Kidney (tissue), 14 donors: ENCODE data around the gene AARSD1. TPM values are rescaled to one million over a fixed set of nuclear protein-coding genes. Genes with fewer than 3 reads are reported as not detected.

ENCODE experiments used
- DNase-seq, 5 donors: peaks; one replicate each; pipeline ENCODE4 v3.0.0-alpha.2; 2013 to 2020
- FAIRE-seq: peaks from 2 replicates; lab custom pipeline; 2012; peaks lifted over from hg19 to GRCh38; lab: Jason Lieb, UNC
- H3K27ac ChIP-seq, 2 donors: one replicate each; pipeline ENCODE4 v1.7.0; 2013; ENCODE audit warnings: low read depth in 2 of 2, low read length in 2 of 2, inconsistent platforms in 1 of 2
- H3K27me3 ChIP-seq: one replicate; pipeline ENCODE4 v1.7.1; 2013; ENCODE audit warnings: low read length, inconsistent platforms; ENCODE audit not compliant: control insufficient read depth, insufficient read depth
- H3K36me3 ChIP-seq, 3 donors: one replicate each; pipeline versions ENCODE4 v1.7.0 to v1.7.1; 2013; ENCODE audit warnings: low read length in 3 of 3, control low read depth in 1 of 3, inconsistent platforms in 1 of 3; ENCODE audit not compliant: insufficient read depth in 3 of 3, control insufficient read depth in 2 of 3
- H3K4me1 ChIP-seq, 3 donors: one replicate each; pipeline versions ENCODE4 v1.7.0 to v1.7.1; 2013; ENCODE audit warnings: low read length in 3 of 3, inconsistent platforms in 1 of 3, low read depth in 1 of 3; ENCODE audit not compliant: control insufficient read depth in 2 of 3, insufficient read depth in 2 of 3
- H3K4me3 ChIP-seq, 3 donors: one replicate each; pipeline versions ENCODE4 v1.7.0 to v1.8.1; 2013; ENCODE audit warnings: low read length in 3 of 3, control low read depth in 1 of 3, inconsistent platforms in 1 of 3
- H3K9ac ChIP-seq, 3 donors: one replicate each; pipeline versions ENCODE4 v1.7.0 to v1.7.1; 2013; ENCODE audit warnings: low read length in 3 of 3, control low read depth in 1 of 3, inconsistent platforms in 1 of 3
- H3K9me3 ChIP-seq, 3 donors: one replicate each; pipeline versions ENCODE4 v1.7.0 to v1.7.1; 2013; ENCODE audit warnings: low read length in 3 of 3, control low read depth in 1 of 3, inconsistent platforms in 1 of 3; ENCODE audit not compliant: control insufficient read depth in 2 of 3, insufficient read depth in 1 of 3
- CTCF ChIP-seq: IDR thresholded peaks from 3 replicates; pipeline ENCODE4 v1.5.1; 2012; ENCODE audit warnings: mild to moderate bottlenecking, moderate library complexity, borderline replicate concordance; ENCODE audit not compliant: insufficient read depth; ENCODE audit errors: extremely low read depth
- intact Hi-C: fragments of 100-400 bp; cut with DNase I; formaldehyde crosslinking; loops from one replicate; pipeline ENCODE4 v1.11.1; 2022
- polyA plus RNA-seq: library from polyadenylated mRNA; stranded (reverse); fragments of 350-450 nt; fragmentation: Illumina TruSeq; extraction: RNeasy Lipid Tissue Mini Kit (QIAGEN cat#74804); gene quantifications from one replicate; pipeline ENCODE4 v1.2.3, GENCODE V29; 2014; ENCODE audit warnings: low read depth, low replicate concordance; ENCODE audit not compliant: insufficient read depth
- total RNA-seq: library from RNA; stranded (reverse); fragmentation: NEBNext Ultra II Directional; extraction: Animal tissue kit (Norgen Biotek cat#: 25700); gene quantifications from one replicate; pipeline ENCODE4 v1.2.1, GENCODE V29; 2021
- donor health status: control.
- donor health status: control.
- donor health status: control.
- donor health status: control.
- donor health status: control.
- donor health status: DM: yes; HTN: yes; CAD: no.
- donor health status: Normal renal cell carcinoma (clear cell type).

The AARSD1 gene
- total and polyA plus RNA-seq, 2 donors from 2014 or later = 35.8 to 45.6 TPM

GRCh38 chr17:42950044-42950783, 14.0 kb downstream of the AARSD1 start:
- Histone ChIP-seq H3K9ac (no peak overlapping the region), H3K27me3 (no peaks in the 10 kb centered on the region), H3K27ac (no peak overlapping the region), H3K4me3 (no peak overlapping the region), H3K36me3 (peaks cover 5 to 17% (median 11%) of the 10 kb centered on the region in 3 donors), H3K4me1 (no peaks in the 10 kb centered on the region), H3K9me3 (no peaks in the 10 kb centered on the region)
- FAIRE-seq = no peak
- DNase-seq = no peak
- intact Hi-C loops = no loop called here
- TF ChIP-seq CTCF = no peak

GRCh38 chr17:42946812-42947211, 17.4 kb downstream of the AARSD1 start:
- peaks cover 0 to 2% (median under 1%) of the 10 kb centered on the region in 3 donors for H3K36me3 ChIP-seq
- H3K9ac ChIP-seq = no peak overlapping the region
- DNase-seq (no peak), FAIRE-seq (no peak)
- H3K27me3 ChIP-seq = no peaks in the 10 kb centered on the region
- H3K9me3 ChIP-seq = no peaks in the 10 kb centered on the region
- no peaks in the 10 kb centered on the region for H3K4me1 ChIP-seq
- H3K4me3 ChIP-seq = no peak overlapping the region
- TF ChIP-seq CTCF = no peak
- intact Hi-C loops = no loop called here
- no peak overlapping the region for H3K27ac ChIP-seq

- intact Hi-C loops = loop anchor here (5.0 kb wide), 1 partner anchor 257 kb away; no protein-coding TSS in a partner anchor
- Histone ChIP-seq H3K4me3 (no peak overlapping the region), H3K27ac (no peak overlapping the region), H3K4me1 (no peaks in the 10 kb centered on the region), H3K9me3 (no peaks in the 10 kb centered on the region), H3K27me3 (no peaks in the 10 kb centered on the region), H3K9ac (no peak overlapping the region), H3K36me3 (no peaks in the 10 kb centered on the region)
- FAIRE-seq = no peak
- TF ChIP-seq CTCF = no peak
- DNase-seq = no peak
Measured at GRCh38 chr17:42944211-42944610, 20.0 kb downstream of the AARSD1 start.
